Kidney epithelial cell (primary cell): ENCODE data around the gene CPEB3. TPM values are rescaled to one million over a fixed set of nuclear protein-coding genes. Genes with fewer than 3 reads are reported as not detected.

Experiments
- DNase-seq: peaks from one replicate; pipeline ENCODE4 v3.0.0-alpha.2; 2010; ENCODE audit warnings: low read depth
- H3K27me3 ChIP-seq: 2 replicates; pipeline ENCODE4 v1.6.0; 2011; ENCODE audit warnings: low read length; ENCODE audit not compliant: control insufficient read depth, insufficient read depth
- H3K36me3 ChIP-seq: 2 replicates; pipeline ENCODE4 v1.5.1; 2011; ENCODE audit warnings: low read length; ENCODE audit not compliant: control insufficient read depth, insufficient read depth
- H3K4me3 ChIP-seq: 2 replicates; pipeline ENCODE4 v1.5.1; 2011; ENCODE audit warnings: low read depth, mild to moderate bottlenecking, control low read depth, low read length
- CTCF ChIP-seq: IDR thresholded peaks from 2 replicates; pipeline ENCODE4 v1.5.1; 2011; ENCODE audit warnings: mild to moderate bottlenecking, moderate library complexity, low read length, control low read depth, inconsistent platforms; ENCODE audit not compliant: insufficient read depth, poor library complexity, severe bottlenecking
- total RNA-seq: library from RNA; depleted of rRNA; stranded (reverse); fragments of >200 nt; gene quantifications from 2 replicates; pipeline ENCODE4 v1.2.3, GENCODE V29; 2015

Gene CPEB3
- total RNA-seq, 1 donor from 2014 or later: 1.2 TPM

GRCh38 chr10:92263396-92263795, 27.5 kb downstream of the CPEB3 start:
- TF ChIP-seq CTCF: no peak
- Histone ChIP-seq H3K36me3 (no peaks in the 10 kb centered on the region), H3K4me3 (no peak overlapping the region), H3K27me3 (no peaks in the 10 kb centered on the region)
- no peak for DNase-seq

DNA sequence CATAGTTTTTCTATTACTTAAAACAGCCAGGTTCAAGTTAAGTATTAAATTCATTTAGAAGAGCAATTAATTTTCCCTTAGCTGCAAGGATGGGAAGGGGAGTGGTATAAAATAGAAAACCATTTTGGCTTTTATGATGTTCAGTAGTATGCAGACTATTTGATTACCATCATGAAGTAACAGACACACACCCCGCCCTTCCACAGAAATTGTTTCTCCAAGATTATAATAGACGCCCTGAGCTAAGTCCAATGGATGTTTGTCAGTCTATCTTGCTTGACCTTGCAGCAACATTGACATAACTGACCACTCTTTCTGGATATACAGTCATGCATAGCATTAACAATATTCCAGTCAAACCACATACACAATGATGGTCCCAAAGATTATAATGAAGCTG, 42.3 kb downstream of the CPEB3 start:
- no peak for DNase-seq
- no peak for TF ChIP-seq CTCF
- no peak overlapping the region for H3K4me3 ChIP-seq
- no peaks in the 10 kb centered on the region for H3K36me3 ChIP-seq
- H3K27me3 ChIP-seq: no peaks in the 10 kb centered on the region

DNA sequence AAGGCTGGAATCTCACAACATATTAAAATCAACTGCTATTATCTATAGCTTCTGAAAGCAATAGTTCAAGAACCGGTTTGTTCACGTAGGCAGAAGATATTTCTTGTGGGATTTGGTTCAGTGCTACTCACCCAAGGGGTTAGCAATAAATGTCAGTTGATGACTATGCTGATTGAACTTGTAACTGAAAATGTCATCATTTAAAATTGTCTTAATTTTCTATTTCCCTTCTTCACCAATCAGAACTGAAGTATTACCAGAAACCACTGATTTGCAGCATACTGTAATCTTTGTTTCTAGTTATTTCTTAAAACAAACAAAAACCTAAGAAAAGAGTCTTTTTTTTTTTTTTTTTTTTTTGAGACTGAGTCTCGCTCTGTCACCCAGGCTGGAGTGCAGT, 46.1 kb downstream of the CPEB3 start:
- TF ChIP-seq CTCF: no peak
- DNase-seq: no peak
- H3K4me3 ChIP-seq: no peak overlapping the region
- H3K27me3 ChIP-seq: no peaks in the 10 kb centered on the region
- no peaks in the 10 kb centered on the region for H3K36me3 ChIP-seq

DNA sequence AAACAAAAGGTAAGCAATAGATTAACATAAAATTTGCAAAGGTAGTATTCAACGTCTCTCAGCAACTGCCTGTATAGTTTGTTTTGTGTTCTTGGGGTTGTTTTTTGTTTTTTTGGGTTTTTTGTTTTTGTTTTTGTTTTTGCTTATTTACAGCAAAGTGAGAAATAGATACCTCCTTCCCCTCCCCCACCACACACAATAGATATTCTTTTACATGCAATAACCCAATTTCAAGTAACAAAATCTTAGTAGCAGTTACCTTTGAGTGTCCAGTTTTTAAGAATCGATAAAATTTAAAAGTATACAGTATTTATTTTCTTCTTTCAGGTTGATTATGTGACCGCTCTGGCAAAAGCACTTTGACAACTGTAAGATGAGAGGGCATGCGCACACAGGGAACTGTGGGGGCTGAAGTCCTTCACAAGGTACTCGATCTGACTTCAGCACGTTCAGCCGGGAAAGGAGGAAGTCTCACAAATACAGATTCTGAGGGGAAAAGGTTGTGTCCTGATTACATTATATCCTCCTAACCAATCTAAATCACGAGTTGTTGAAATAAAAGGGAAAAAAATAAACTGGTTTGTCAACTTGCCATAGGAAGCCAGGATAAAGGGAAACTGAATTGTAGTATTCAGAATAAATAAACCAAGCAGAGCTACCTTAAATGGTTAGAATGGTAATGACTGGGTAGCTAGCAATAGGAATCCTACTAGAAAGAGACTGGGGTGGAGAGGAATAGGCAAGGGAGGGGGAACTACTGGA, 47.8 kb downstream of the CPEB3 start:
- no peak for DNase-seq
- H3K4me3 ChIP-seq: peak overlapping the region; percentile 25
- no peaks in the 10 kb centered on the region for H3K36me3 ChIP-seq
- TF ChIP-seq CTCF: no peak
- no peaks in the 10 kb centered on the region for H3K27me3 ChIP-seq

GRCh38 chr10:92242380-92242779, 48.5 kb downstream of the CPEB3 start:
- Histone ChIP-seq H3K27me3 (no peaks in the 10 kb centered on the region), H3K36me3 (no peaks in the 10 kb centered on the region), H3K4me3 (no peak overlapping the region)
- no peak for TF ChIP-seq CTCF
- DNase-seq: no peak

DNA sequence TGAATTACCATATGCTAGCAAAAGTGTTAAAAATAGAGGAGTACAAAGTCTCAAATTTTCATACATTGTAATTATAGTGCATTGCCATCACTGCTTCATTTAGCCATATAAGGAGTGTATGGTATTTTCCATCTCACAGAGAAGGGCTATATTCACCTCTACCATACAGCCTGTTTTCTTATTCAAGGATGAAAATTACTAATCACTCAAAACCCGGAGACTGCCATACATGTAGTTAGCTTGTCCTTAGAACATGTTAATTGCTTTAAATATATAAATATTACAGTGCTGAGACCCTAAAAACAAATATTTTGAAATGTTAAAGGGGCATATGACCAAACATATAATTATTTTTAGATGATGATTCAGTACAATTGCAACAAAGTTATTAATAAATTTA, 49.4 kb downstream of the CPEB3 start:
- no peak for TF ChIP-seq CTCF
- Histone ChIP-seq H3K4me3 (no peak overlapping the region), H3K36me3 (no peaks in the 10 kb centered on the region), H3K27me3 (no peaks in the 10 kb centered on the region)
- no peak for DNase-seq
